NCI-H187 treated with DMSO at 0.1 percent for 48 hours (cell line): ENCODE measurements around the gene GRHL3.

Experiments
- DNase-seq: peaks from one replicate; lab custom pipeline; 2025; lab: John Stamatoyannopoulos, UW

Gene GRHL3

GRCh38 chr1:24403806-24404205 lies 84.6 kb downstream of the GRHL3 start:
- no peak for DNase-seq
